Measurements from ENCODE around the gene AXIN1. TPM values are rescaled to one million over a fixed set of nuclear protein-coding genes. Genes with fewer than 3 reads are reported as not detected.
"Not testable (repeated sequence)": the region's sequence is repeated elsewhere in the genome, so short reads cannot be mapped to it uniquely, and the experiment has no call there.

AXIN1 gene
- total and polyA plus RNA-seq, 2 donors (not counting 3 experiments of a cell fraction or from before 2014, with no cell fraction given) = 8.3 to 21.9 TPM

GRCh38 chr16:342455-343213 lies 9.9 kb downstream of the AXIN1 start:
- CTCF ChIA-PET = interaction anchor here (0.6 to 0.7 kb wide), 2 partner anchors 11 to 277 kb away, joined by 3 to 4 read pairs; no protein-coding TSS in a partner anchor

GRCh38 chr16:341974-342336 lies 10.6 kb downstream of the AXIN1 start:
- POLR2A ChIA-PET; H3K27ac ChIP-seq (ENCODE audit: insufficient read depth, low read depth, low read length); H2AFZ ChIP-seq (ENCODE audit: low read depth, low read length); FAIRE-seq; H4K20me1 ChIP-seq (replicated peaks; ENCODE audit: control insufficient read depth, extremely low read depth, insufficient read depth, low read length); H3K9ac ChIP-seq (replicated peaks; ENCODE audit: extremely low read depth, insufficient read depth, low read length); DNase-seq (ENCODE audit: low read depth, low spot score); H3K27me3 ChIP-seq (ENCODE audit: control insufficient read depth in 2 of 2, insufficient read depth in 2 of 2, low read length in 2 of 2); dilution Hi-C loops (cut with MboI; ENCODE audit: extremely low pct_ligation_motif_present, low sequenced_read_pairs); intact Hi-C loops (cut with micrococcal nuclease); BruUV-seq (replicated peaks); H3K4me3 ChIP-seq (replicated peaks in 1 of 3; ENCODE audit: insufficient read depth in 1 of 3, low read depth in 1 of 3, low read length in 3 of 3); H3K9me3 ChIP-seq (replicated peaks; ENCODE audit: control insufficient read depth, insufficient read depth, low read length); H3K4me1 ChIP-seq (ENCODE audit: control insufficient read depth, extremely low read depth, insufficient read depth, low read length); H3K9me1 ChIP-seq (replicated peaks; ENCODE audit: control insufficient read depth, extremely low read depth, insufficient read depth, low read length); H3K4me2 ChIP-seq (ENCODE audit: insufficient read depth, low read length): not testable (repeated sequence)
- peaks cover 0 to 12% of the 10 kb centered on the region in 2 experiments for H3K36me3 ChIP-seq (ENCODE audit: control insufficient read depth in 2 of 2, extremely low read depth in 1 of 2, insufficient read depth in 2 of 2, low read length in 2 of 2)
- peaks cover 81% of the 10 kb centered on the region for H3K79me2 ChIP-seq (ENCODE audit: control insufficient read depth, insufficient read depth, low read length)
- CTCF ChIA-PET = interaction anchor here (0.7 kb wide), 1 partner anchor 276 kb away, joined by 3 read pairs; no protein-coding TSS in a partner anchor

More at GRCh38 chr16:342455-343213, 9.9 kb downstream of the AXIN1 start:
- DNase-seq (ENCODE audit: low read depth, low spot score) (no peak), FAIRE-seq (no peak)
- Histone ChIP-seq H3K4me3 (replicated peaks in 1 of 3; ENCODE audit: insufficient read depth in 1 of 3, low read depth in 1 of 3, low read length in 3 of 3) (no peak overlapping the region), H3K9me3 (replicated peaks; ENCODE audit: control insufficient read depth, insufficient read depth, low read length) (no peaks in the 10 kb centered on the region), H3K27me3 (ENCODE audit: control insufficient read depth in 2 of 2, insufficient read depth in 2 of 2, low read length in 2 of 2) (no peaks in the 10 kb centered on the region), H4K20me1 (replicated peaks; ENCODE audit: control insufficient read depth, extremely low read depth, insufficient read depth, low read length) (no peaks in the 10 kb centered on the region), H3K9ac (replicated peaks; ENCODE audit: extremely low read depth, insufficient read depth, low read length) (no peak overlapping the region), H3K27ac (ENCODE audit: insufficient read depth, low read depth, low read length) (no peak overlapping the region), H3K4me2 (ENCODE audit: insufficient read depth, low read length) (no peak overlapping the region), H3K9me1 (replicated peaks; ENCODE audit: control insufficient read depth, extremely low read depth, insufficient read depth, low read length) (no peaks in the 10 kb centered on the region), H2AFZ (ENCODE audit: low read depth, low read length) (no peak overlapping the region), H3K4me1 (ENCODE audit: control insufficient read depth, extremely low read depth, insufficient read depth, low read length) (no peaks in the 10 kb centered on the region), H3K36me3 (ENCODE audit: control insufficient read depth in 2 of 2, extremely low read depth in 1 of 2, insufficient read depth in 2 of 2, low read length in 2 of 2) (peaks cover 0 to 13% of the 10 kb centered on the region in 2 experiments), H3K79me2 (ENCODE audit: control insufficient read depth, insufficient read depth, low read length) (peaks cover 82% of the 10 kb centered on the region)
- TF ChIP-seq JUN (IDR thresholded peaks at IDR 0.05; ENCODE audit: borderline replicate concordance, insufficient read depth, insufficient read length, low read depth) (no peak), MAX (IDR thresholded peaks at IDR 0.05; ENCODE audit: insufficient read depth, insufficient read length) (no peak), POLR2AphosphoS5 (IDR thresholded peaks at IDR 0.05; ENCODE audit: insufficient read depth, low read depth, low read length) (no peak), POLR2A (IDR thresholded peaks at IDR 0.05; ENCODE audit: low read depth, low read length) (no peak), FOS (IDR thresholded peaks at IDR 0.05; ENCODE audit: borderline replicate concordance, insufficient read depth, low read length) (no peak), EZH2 (IDR thresholded peaks at IDR 0.05; ENCODE audit: borderline replicate concordance, low read depth, low read length, severe bottlenecking) (no peak), CTCF (IDR thresholded peaks at IDR 0.05; ENCODE audit: extremely low read depth in 1 of 2, insufficient read depth in 1 of 2, low read depth in 1 of 2, low read length in 2 of 2) (no peak), GATA2 (IDR thresholded peaks at IDR 0.05; ENCODE audit: insufficient read depth, insufficient read length, low read depth, low read length) (no peak), MYC (IDR thresholded peaks at IDR 0.05; ENCODE audit: low read depth, low read length) (no peak)
- intact Hi-C loops (cut with micrococcal nuclease) (no loop called here), dilution Hi-C loops (cut with MboI; ENCODE audit: extremely low pct_ligation_motif_present, low sequenced_read_pairs) (no loop called here)
- BruUV-seq (replicated peaks) = no TSS peak
- POLR2A ChIA-PET = no interaction called here

Measured in endothelial cell of umbilical vein (primary cell).